Ovary (tissue), 3 donors: ENCODE measurements around the gene ANGPTL8.

ENCODE experiments used
- CTCF ChIP-seq, 3 donors: fragments of 450-650 bp in 2 of 3; fragments of 200-600 bp in 1 of 3; IDR thresholded peaks; one replicate each; pipeline versions ENCODE4 v1.5.1 to v1.8.0; 2016 to 2022; ENCODE audit warnings: antibody characterized with exemption in 3 of 3, mild to moderate bottlenecking in 1 of 3
- POLR2A ChIP-seq: fragments of 450-650 bp; IDR thresholded peaks from one replicate; pipeline ENCODE4 v1.6.1; 2017; ENCODE audit warnings: antibody characterized with exemption, mild to moderate bottlenecking, moderate library complexity
- donor health status: DM: no; HTN: no; CAD: no.

- TF ChIP-seq CTCF (IDR thresholded peaks at IDR 0.05) (no peak), POLR2A (no peak)
Observed at GRCh38 chr19:11264452-11265176, 25.2 kb downstream of the ANGPTL8 start.
